ENCODE measurements around the gene FOXP1.
A peak's percentile ranks its signal among the peaks of the same experiment; 100 is the strongest.

The FOXP1 gene

GRCh38 chr3:71583566-71584393 lies at the start of gene FOXP1:
TSS of gene FOXP1 (minus strand) at chr3:71583728. CDS start at chr3:71198381, 385,347 bp downstream.
- DNase-seq, result peak; percentile 69 to 72

- DNase-seq, result no peak
Observed at GRCh38 chr3:71629711-71630110, 46.2 kb upstream of the FOXP1 start.

- DNase-seq, result no peak
Observed at GRCh38 chr3:71629289-71629688, 45.8 kb upstream of the FOXP1 start.

- no peak for DNase-seq
Observed at GRCh38 chr3:71628522-71628921, 45.0 kb upstream of the FOXP1 start.

- DNase-seq, result no peak
Observed at GRCh38 chr3:71625676-71626075, 42.1 kb upstream of the FOXP1 start.

GRCh38 chr3:71621825-71622537 lies 38.5 kb upstream of the FOXP1 start:
- no peak for DNase-seq

- DNase-seq, result no peak
Observed at GRCh38 chr3:71618538-71618937, 35.0 kb upstream of the FOXP1 start.

GRCh38 chr3:71616571-71617021 lies 33.1 kb upstream of the FOXP1 start:
- DNase-seq, result no peak

GRCh38 chr3:71614869-71615268 lies 31.3 kb upstream of the FOXP1 start:
- DNase-seq, result no peak

GRCh38 chr3:71614426-71614825 lies 30.9 kb upstream of the FOXP1 start:
- no peak for DNase-seq

- no peak for DNase-seq
Observed at GRCh38 chr3:71611099-71611498, 27.6 kb upstream of the FOXP1 start.

- DNase-seq, result no peak
Observed at GRCh38 chr3:71607364-71607763, 23.8 kb upstream of the FOXP1 start.

GRCh38 chr3:71606582-71606981 lies 23.1 kb upstream of the FOXP1 start:
- DNase-seq, result no peak

- no peak for DNase-seq
Observed at GRCh38 chr3:71602256-71602655, 18.7 kb upstream of the FOXP1 start.

- no peak for DNase-seq
Observed at GRCh38 chr3:71601811-71602210, 18.3 kb upstream of the FOXP1 start.

GRCh38 chr3:71600646-71601288 lies 17.2 kb upstream of the FOXP1 start:
- DNase-seq, result no peak

- DNase-seq, result no peak
Observed at GRCh38 chr3:71599416-71599815, 15.9 kb upstream of the FOXP1 start.

- DNase-seq, result no peak
Observed at GRCh38 chr3:71598292-71598691, 14.8 kb upstream of the FOXP1 start.

- DNase-seq, result no peak
Observed at GRCh38 chr3:71597286-71597685, 13.8 kb upstream of the FOXP1 start.

GRCh38 chr3:71593106-71593505 lies 9.6 kb upstream of the FOXP1 start:
- DNase-seq, result no peak

- no peak for DNase-seq
Observed at GRCh38 chr3:71591101-71591500, 7.6 kb upstream of the FOXP1 start.

- DNase-seq, result no peak
Observed at GRCh38 chr3:71589132-71589531, 5.6 kb upstream of the FOXP1 start.

GRCh38 chr3:71587958-71588357 lies 4.4 kb upstream of the FOXP1 start:
- no peak for DNase-seq

GRCh38 chr3:71586810-71587242 lies 3.3 kb upstream of the FOXP1 start:
- DNase-seq, result no peak

Data from activated CD4-positive, alpha-beta T cell treated with anti-CD3 and anti-CD28 coated beads for 4 hours (primary cell).